Occipital lobe (tissue), 2 donors: Measurements from ENCODE around the gene ITGA11. TPM values are rescaled to one million over a fixed set of nuclear protein-coding genes. Genes with fewer than 3 reads are reported as not detected.

Experiments
- DNase-seq: peaks from one replicate; lab custom pipeline; 2025; lab: John Stamatoyannopoulos, UW
- total RNA-seq: library from RNA; depleted of rRNA; stranded (reverse); fragments of >200 nt; gene quantifications from one replicate; pipeline ENCODE4 v1.2.3, GENCODE V29; 2014

Gene ITGA11
- total RNA-seq, 1 donor from 2014 or later = 0.62 TPM

DNA sequence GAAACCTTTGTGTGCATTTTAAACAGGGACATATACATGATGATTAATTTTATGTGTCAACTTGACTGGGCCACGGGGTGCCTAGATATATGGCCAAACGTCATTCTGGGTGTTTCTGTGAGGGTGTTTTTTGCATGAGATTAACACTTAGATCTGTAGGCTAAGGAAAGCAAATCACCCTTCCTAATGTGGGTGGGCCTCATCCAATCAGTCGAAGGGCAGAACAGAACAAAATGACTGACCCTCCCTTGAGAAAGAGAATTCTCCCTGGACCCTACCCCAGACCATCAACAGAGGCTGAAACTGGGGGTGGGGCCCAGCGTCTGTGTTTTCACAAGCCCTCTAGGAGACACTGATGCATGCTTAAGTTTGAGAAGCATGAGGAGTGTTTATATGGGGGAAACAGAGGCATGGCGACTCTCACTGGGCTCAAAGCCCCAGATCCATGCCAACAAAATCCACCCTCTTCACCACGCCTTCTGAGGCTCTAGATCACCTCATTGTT lies 56.2 kb downstream of the ITGA11 start:
- DNase-seq = no peak

DNA sequence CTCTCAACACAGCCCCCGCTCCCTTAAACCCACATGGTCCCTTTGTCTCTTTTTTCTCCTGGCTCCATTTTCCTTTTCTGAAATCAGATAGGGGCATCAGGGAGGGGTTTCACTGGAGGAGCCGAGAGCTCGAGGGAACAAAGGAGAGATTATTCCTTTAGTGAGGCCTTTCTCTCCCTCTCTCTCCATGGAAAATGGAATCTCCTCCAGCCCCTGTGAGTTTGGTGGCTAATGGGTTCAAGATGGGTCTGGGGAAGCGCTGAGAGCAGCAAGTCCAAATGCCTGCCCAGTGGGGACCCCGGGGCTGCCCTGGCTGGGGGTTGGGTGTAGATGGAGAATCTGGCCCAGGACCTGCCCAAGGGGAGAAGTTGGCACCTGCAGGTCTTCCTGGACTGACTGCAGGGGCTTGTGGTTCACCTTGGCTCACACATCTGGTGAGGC lies 56.8 kb downstream of the ITGA11 start:
- DNase-seq = no peak

DNA sequence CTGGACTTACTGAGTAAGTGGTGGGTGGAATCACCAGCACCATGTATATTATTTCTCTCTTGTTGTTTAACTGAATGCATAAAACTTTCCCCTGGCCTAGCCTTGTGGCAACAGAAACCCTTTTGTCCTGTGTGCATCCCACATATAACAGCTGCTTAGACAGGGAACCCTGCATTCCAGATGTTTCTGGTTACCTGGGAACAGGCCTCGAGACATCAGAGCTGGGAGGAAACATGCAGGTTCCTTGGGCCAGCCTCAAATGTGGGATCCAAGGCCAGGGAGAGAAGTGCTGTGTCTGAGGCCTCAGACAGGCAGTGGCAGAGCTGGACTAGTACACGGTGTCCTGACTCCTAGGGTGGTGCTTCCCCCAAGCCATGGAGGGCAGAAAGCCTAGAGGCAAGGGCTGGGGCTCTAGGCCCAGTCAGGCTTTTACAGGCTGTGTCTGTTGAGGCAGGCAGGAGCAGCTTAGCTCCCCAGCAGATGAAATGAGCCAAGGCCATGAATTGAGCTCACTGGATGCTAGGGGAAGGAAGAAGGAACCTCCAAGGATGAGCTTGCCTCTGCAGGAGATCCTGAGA lies 57.7 kb downstream of the ITGA11 start:
- DNase-seq = no peak

DNA sequence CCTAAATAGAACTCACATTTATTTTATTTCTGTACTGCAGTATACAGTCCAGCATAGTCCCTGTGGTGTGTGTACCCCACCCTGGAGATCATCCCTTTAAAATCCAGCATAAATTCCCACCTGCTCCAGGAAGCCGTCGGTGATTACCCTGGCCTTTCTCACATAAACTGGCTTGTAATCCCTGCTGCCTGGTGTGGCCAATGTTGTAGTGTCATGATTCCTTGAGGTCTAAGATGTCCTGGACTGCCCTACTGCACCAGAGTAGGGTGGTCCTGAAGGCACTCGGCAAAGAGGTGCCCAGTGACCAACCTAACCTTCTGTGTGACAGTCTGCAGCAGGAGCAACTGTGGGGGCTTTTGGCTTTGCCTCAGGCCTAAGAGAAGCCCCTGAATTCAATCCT lies 58.9 kb downstream of the ITGA11 start:
- no peak for DNase-seq

DNA sequence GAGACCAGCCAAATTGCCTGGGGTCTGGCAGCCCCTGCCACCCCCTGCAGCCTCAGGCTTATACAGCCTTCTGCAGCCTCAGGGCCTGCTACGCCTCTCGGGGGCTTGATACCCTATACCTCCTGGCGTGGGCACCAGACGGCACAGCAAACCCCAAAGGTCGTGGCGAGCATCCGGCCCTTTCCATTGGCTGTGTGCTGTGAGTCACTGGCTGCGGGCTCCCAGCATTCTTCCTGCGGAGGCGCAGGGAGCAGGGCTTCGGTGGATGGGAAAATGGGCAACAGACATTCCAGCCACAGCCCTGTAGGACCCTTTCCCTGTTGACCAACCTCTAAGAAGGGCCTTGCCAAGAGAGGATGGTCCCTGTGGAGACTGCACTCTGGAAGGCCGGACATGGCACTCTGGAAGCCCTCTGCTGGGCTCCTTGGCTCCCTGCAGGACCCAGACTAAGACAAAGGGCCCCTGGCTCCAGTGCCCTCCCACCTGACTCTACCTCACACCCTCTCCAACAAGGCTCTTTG lies 59.6 kb downstream of the ITGA11 start:
- DNase-seq = no peak

DNA sequence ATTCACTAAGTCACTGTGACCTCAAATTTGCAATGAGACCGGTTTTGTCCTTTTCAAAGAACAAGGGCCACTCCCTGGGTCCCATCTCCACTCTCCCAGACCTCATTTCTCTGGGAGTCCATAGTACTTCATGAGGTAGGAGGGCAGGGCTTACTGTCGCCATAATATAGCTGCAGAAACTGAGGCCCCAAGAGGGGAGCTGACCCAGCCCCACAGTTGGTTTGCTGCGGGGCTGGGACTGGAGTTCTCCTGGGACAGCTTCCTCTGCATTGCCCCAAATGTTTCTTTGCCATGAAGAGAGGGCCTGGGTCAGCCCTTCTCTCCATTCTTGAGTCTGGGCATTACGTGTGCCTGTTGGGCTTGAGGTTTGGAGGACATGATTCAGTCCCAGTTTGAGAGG lies 60.1 kb downstream of the ITGA11 start:
- no peak for DNase-seq

DNA sequence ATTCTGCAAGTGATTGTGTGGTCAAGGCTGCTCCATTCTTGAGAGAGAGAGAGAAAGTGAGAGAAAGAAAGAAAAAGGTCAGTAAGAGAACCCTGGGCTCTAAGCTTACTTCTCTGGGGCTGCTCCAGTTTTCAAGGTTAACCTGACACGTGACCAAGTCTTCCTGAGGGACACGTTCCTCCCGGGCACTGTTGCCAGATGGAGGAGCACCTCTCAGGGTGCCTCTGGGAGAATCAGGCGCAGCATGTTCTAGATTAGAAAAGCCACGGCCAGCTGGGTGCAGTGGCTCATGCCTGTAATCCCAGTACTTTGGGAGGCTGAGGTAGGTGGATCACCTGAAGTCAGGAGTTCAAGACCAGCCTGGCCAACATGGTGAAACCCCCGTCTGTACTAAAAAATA lies 60.8 kb downstream of the ITGA11 start:
- no peak for DNase-seq

DNA sequence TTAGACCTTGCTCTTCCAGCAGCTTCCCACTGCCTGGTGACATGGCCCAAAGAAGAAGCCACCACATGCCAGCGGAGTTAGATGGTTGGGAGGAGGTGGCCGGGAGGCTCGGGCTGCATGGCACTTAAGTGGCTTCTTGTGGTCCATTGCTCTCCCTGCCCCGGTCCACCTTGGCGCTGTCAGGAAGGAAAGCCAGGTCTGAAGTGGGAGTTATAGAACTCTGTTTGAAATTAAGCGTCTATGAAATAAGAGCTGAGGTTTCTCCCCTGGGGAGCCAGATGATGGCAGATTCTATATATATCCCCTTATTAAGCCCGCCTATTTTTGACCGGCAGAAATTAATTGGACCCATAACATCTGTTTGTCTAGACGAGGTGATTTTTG lies 61.2 kb downstream of the ITGA11 start:
- no peak for DNase-seq

DNA sequence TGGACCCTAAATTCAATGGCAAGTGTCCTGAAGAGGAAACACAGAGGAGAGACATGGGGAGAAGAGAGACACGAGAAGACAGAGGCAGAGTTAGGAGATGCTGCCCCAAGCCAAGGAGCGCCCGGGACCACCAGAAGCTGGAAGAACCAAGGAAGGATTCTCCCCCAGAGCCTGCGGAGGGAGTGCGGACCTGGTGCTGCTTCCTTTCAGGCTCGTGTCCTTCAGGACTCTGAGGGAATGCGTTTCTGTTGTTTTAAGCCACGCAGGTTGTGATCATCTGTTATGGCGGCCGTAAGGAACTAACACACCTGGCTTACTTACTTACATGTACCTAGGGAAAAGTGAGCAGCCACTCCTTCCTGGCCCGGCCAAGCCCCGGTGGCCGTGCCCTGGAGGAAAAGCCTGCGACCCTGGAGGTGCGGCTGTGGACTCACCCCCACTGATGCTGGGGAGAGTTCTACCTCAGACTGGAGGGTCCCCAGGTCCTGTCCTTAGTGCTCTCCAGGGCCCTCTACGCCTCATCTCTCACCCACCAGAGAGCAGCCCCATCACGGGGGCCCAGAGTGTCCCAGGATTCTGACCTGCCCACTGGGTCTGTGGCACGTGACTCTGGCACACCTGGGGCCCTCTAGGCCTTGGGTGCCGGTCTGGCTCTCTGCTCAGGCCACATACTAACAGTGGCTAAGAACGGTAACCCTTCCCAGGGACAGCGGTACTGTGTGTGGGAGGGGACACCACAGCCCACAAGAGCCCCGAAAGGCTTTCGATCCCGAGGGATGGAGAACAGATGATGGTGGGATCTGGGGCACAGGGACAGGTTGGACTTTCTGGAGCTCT lies 61.8 kb downstream of the ITGA11 start:
- no peak for DNase-seq

DNA sequence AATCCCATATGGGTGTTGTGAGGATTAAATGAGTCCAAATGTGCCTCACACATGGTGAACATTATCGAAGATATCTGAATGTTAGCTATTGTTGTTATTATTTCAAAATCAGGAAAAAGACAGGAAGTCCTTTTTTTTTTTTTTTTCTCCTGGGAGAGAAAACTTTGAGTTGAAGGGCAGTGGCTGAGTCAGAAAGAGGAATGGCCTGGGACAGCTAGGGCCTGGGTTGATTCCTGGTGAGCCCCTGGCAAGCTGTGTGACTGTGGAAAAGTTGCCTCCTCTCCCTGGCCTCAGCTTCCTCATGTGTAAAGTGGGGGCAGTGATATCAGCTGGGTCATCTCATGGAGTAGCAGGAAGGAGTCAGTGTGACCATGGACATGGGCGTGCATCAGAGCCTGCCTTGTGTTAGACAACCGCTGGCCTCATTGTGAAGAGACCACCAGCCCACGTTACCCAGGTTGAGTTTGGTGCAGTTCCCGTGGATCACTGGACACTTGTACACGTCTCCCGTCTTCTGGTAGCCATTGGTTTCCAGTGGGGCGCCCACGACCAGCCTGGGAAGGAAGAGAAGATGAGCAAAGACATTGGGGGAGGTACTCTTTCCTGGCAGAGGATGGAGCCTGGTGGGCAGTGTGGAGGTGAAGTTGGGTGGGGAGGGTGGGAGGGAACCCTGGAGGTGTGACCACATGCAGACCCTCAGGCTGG lies 63.1 kb downstream of the ITGA11 start:
- no peak for DNase-seq

DNA sequence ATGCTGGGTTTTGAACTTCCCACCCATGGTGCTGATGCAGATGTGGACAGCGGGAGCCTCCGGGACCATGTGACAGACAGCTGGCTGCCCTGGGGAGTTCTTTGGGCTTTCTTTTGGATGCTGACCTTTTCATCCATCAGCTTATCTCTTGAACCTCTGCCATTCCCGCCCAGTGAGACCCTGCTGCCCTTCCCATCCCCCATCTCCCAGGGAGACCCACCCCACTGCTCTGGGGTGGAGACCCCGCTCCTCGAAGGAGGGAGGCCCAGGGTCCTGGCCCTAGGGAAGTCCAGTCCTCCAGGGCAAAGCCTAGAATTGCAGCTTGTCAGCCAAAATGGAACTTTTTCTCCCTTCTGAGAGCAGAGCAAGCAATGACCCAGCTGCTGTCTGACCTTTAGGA lies 64.0 kb downstream of the ITGA11 start:
- DNase-seq = no peak

DNA sequence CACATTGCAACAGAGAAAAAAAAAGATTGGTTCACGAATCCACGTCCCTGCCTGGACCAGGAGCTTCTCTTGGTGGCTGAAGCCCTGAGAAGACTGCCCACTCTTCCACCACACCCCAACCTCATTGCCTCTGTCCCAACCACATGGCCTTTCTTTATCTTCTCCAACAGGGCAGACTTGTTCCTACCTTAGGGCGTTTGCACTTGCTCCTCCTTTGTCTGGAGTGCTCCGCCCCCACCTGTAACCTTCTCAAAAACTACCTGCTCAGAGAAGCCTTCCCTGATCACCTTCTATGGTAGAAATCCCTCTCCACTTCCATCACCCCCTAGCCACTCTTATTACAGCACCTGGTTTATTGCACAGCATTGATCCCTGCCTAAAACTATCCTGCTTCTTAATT lies 64.7 kb downstream of the ITGA11 start:
- DNase-seq = no peak

DNA sequence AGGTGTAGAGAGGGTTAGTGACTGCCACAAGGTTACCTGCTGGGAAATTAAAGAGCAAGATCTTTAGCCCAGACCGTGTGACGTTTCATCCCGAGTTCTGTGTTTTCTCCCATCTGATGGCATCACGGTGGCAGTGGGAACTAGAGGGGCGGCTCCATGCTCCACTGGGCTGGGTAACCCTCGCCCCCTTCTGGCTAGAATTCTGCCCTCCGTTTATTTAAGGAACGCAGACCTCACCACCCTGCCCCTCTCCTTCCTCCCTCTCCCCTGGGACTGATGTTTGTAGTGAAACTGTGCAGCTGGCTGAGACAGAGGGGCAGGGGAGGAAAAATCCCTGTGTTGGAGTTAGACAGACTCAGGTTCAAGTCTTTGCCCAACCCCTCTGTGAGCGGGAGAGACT lies 65.6 kb downstream of the ITGA11 start:
- no peak for DNase-seq

DNA sequence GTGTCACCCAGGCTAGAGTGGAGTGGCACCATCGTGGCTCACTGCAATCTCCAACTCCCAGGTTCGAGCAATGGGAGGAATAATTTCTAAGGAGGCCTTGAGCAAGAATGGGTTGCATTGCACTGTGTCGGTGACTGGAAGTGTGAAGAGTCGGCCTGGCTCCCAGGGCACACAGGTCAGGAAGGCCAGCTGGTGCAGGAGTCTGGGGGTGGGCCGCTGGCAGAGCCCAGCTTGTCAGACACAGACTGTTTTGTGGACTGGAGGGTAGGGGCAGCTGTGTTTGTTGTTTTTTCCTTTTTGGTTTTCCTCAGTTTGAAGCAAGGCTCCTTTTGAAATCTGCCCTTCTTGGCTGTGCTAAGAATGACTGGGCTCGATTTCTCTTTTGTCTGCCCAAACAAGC lies 66.2 kb downstream of the ITGA11 start:
- DNase-seq = no peak

DNA sequence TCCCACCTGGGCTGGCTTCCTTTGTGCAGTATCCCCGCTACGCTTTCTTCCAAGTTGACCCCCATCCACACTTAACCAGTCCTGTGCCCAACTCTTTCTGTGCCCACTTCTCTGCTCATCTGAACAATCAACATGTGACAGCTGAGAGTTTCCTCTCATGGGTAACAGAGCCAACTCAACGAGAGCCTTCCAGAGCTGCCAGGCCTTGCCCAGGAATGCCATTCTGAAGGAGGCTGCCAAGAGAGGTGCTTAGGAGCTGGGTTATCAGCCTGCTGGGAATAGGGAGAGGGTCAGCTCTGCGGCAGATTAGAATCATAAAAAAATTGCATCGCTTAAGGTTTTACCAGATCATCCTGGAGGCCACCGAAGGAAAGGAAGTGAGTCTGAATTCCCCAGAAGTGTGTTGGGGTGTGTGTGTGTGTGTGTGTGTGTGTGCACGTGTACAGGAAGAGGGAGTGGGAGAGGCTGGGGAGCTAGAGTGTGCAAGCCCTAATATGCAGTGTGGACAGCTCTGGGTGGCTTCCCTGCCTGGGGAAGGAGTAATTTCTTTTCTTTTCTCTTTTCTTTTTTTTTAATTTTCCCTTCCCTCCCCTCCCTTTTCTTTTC lies 66.7 kb downstream of the ITGA11 start:
- no peak for DNase-seq

DNA sequence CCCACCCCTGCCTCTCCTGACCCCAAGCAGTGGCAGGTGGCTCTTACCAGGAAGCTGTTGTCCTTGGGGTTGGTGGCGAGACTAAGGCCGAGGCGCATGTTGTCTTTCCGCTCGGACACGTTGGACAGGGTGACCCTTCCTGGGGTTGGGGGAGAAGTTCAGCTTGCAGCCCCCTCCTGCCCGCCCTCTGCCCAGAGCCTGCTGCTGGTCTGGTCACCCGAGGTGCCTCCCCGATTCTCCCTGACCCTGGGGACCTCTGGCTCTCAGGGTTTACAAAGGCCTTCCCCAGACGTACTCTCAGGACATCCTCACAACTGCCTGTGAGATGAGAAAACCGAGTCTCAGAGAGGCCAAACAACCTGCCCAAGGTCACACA lies 67.3 kb downstream of the ITGA11 start:
- DNase-seq = no peak

DNA sequence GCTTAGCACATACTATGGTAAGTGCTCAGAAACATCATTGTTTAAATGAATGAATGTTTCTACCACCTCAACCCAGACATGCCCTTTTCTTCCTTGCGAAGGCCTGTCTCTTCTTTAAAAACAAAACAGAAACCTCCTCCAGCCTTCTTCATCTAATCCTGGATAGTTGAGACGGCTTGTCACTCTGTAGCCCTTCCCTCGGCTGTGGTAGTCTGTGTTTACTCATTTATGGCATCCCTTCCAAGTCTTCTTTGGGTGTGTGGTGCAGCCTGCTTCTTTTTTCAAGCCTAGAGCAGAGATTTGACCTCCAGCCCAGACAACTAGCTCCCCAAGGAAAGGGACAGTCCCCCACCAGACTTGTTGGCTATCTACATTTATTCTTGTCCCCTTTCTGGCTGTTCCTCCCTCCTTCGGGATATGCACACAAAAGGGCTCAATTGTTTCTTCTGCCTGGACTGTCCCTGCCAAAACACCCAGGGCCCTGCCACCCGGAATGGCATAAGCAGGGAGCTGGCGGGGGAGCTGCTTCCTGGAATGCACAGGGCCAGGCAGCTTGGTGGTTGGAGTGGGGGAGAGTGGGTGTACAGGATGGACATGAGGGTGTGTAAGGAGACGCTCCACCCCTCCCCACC lies 67.8 kb downstream of the ITGA11 start:
- DNase-seq = no peak

DNA sequence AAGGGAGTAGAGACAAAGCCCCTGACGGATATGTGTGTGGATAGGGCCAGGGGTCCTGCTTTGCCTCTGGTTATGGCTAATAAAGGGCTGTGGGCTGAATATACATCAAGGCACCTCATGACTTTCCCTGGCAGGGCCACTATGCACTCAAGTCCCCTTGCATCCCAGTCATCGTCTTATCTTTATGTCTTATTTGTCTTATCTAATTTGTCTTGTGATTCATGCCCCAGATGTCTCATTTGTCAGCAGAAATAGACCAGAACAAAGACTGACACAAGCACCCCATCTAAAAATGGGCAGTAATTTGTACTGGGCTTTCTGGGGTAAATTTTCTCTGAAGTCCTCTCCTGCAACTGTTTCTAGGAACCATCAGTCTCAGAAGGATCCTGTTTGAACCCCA lies 68.6 kb downstream of the ITGA11 start:
- no peak for DNase-seq

DNA sequence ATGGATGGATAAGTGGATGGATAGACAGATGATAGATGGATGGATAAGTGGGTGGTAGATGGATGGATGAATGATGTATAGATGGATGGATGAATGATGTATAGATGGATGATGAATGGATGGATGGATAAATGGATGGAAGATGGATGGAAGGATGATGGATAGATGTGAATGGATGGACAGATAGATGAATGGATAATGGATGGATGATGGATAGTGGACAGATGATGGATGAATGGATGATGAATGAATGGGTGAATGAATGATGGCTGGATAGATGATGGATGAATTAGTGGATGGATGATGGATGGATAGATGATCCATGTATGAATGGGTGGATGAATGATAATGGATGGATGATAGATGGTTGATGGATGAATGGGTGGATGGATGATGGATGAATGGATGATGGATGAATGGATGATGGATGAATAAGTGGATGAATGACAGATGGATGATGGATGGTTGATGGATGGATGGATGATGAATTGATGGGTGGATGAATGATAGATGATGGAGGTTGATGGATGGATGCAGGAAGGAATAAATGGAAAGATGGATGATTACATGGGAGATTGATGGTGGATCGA lies 69.3 kb downstream of the ITGA11 start:
- DNase-seq = no peak

DNA sequence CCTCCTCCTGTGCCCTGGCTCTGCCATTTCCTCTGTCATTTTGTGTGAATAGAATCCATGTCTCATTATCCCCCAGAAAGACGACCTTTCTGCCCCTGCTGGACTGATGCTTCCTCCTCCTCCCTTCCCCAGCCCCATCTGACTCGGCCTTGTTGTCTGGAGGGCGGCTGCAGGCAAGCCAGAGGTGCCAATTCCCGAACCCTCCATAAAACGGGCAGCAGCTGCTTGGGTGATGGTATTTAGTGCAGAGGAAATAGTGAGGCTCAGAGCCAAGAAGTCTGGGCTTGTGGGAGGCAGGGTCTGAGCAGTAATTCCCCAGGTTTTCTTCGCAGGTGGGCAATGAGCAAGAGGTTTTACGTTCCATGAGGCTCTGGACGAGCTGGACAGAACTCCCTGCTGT lies 71.2 kb downstream of the ITGA11 start:
- no peak for DNase-seq

DNA sequence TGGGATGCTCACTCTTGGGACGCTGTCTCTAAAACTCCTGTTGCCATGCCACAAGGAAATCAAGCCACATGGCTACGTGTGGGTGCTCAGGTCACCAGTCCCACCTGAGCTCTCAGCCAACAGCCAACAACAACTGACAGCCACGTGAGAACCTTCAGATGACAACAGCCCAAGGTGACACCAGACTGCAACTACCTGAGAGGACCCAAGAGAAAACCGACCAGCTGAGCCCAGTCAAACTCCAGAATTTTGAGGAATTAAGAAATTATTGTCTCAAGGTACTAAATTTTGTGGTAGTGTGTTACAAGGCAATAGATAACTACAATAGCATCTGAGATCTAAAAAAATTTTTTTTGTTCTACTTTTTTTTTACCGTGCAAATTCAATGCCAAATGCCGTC lies 75.2 kb downstream of the ITGA11 start:
- no peak for DNase-seq
